ENCODE data around the gene PDE3A.
A peak's percentile ranks its signal among the peaks of the same experiment; 100 is the strongest.

DNA sequence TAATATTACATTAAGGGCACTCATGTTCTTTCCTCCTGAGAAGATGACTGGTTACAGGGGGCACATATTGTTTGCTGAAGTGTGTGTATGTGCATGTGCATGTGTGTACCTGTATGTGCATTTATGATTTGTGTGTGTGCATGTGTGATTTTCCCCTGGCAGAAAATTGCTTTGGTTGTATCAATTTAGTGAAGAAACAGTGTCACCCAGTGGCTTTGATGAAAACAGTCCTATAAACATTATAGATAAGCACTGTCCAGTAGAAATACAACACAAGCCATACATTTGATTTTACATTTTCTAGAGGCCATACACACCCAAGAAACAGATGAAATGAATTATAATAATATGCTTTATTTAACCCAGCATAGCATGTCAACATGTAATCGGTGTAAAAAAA is 8.6 kb downstream of the PDE3A start:
- TF ChIP-seq TCF12 (IDR thresholded peaks at IDR 0.05; ENCODE audit: low read depth, low read length) (no peak), ELK1 (IDR thresholded peaks at IDR 0.05; ENCODE audit: low read depth, low read length) (no peak), POLR2AphosphoS2 (IDR thresholded peaks at IDR 0.05; ENCODE audit: low read depth, low read length) (no peak), USF2 (IDR thresholded peaks at IDR 0.05; ENCODE audit: borderline replicate concordance, low read depth, low read length) (no peak), YBX1 (IDR thresholded peaks at IDR 0.05) (no peak), CEBPB (IDR thresholded peaks at IDR 0.05; ENCODE audit: borderline replicate concordance in 1 of 2, low read depth in 2 of 2, low read length in 2 of 2) (no peak), NR2C2 (IDR thresholded peaks at IDR 0.05; ENCODE audit: borderline replicate concordance, control insufficient read depth, insufficient read length, low read depth) (no peak), EZH2 (IDR thresholded peaks at IDR 0.05; ENCODE audit: borderline replicate concordance, control insufficient read depth, low read depth, low read length) (no peak)
- TF ChIP-seq, protein P1, sequence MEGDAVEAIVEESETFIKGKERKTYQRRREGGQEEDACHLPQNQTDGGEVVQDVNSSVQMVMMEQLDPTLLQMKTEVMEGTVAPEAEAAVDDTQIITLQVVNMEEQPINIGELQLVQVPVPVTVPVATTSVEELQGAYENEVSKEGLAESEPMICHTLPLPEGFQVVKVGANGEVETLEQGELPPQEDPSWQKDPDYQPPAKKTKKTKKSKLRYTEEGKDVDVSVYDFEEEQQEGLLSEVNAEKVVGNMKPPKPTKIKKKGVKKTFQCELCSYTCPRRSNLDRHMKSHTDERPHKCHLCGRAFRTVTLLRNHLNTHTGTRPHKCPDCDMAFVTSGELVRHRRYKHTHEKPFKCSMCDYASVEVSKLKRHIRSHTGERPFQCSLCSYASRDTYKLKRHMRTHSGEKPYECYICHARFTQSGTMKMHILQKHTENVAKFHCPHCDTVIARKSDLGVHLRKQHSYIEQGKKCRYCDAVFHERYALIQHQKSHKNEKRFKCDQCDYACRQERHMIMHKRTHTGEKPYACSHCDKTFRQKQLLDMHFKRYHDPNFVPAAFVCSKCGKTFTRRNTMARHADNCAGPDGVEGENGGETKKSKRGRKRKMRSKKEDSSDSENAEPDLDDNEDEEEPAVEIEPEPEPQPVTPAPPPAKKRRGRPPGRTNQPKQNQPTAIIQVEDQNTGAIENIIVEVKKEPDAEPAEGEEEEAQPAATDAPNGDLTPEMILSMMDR (IDR thresholded peaks at IDR 0.05 in 2 of 3, conservative IDR thresholded peaks at IDR 0.05 in 1 of 3; ENCODE audit: control insufficient read depth in 2 of 3, extremely low read depth in 1 of 3, insufficient read depth in 1 of 3, low read depth in 3 of 3, low read length in 3 of 3) = peak in 1 of 3 experiments; percentile 36; a peak in 1 of 6 replicates
